KMS-11 (cell line): ENCODE data around the gene C4BPB.

ENCODE experiments used
- H2AFZ ChIP-seq: fragments of 200-600 bp; sonication (generic); 2 replicates; pipeline ENCODE4 v1.6.1; 2016; ENCODE audit warnings: antibody characterized with exemption, mixed run types, low read depth
- H3K27ac ChIP-seq: fragments of 200-600 bp; sonication (generic); 2 replicates; pipeline ENCODE4 v1.6.1; 2016; ENCODE audit warnings: mild to moderate bottlenecking, mixed run types
- H3K27me3 ChIP-seq: fragments of 200-600 bp; sonication (generic); 2 replicates; pipeline ENCODE4 v1.6.1; 2017; ENCODE audit warnings: mild to moderate bottlenecking, low read depth, mixed run types, moderate library complexity; ENCODE audit not compliant: insufficient read depth
- H3K36me3 ChIP-seq: fragments of 200-600 bp; sonication (generic); 2 replicates; pipeline ENCODE4 v1.6.1; 2017; ENCODE audit warnings: mild to moderate bottlenecking, mixed run types; ENCODE audit not compliant: insufficient read depth
- H3K4me1 ChIP-seq: fragments of 200-600 bp; sonication (generic); 2 replicates; pipeline ENCODE4 v1.6.1; 2016; ENCODE audit warnings: mild to moderate bottlenecking, low read depth, mixed run types; ENCODE audit not compliant: poor library complexity, severe bottlenecking
- H3K4me2 ChIP-seq: fragments of 200-600 bp; sonication (generic); 2 replicates; pipeline ENCODE4 v1.7.0; 2016; ENCODE audit warnings: mild to moderate bottlenecking, mixed run types
- H3K4me3 ChIP-seq: fragments of 200-600 bp; sonication (generic); IDR thresholded peaks from 2 replicates; pipeline ENCODE4 v1.6.1; 2017; ENCODE audit warnings: low read depth, low read length, mixed read lengths; ENCODE audit not compliant: insufficient read depth
- H3K79me2 ChIP-seq: fragments of 200-600 bp; sonication (generic); 2 replicates; pipeline ENCODE4 v1.6.1; 2016; ENCODE audit warnings: low read depth, mixed run types; ENCODE audit not compliant: insufficient read depth
- H3K9ac ChIP-seq: fragments of 200-600 bp; sonication (generic); 2 replicates; pipeline ENCODE4 v1.6.1; 2016; ENCODE audit warnings: mild to moderate bottlenecking, mixed run types
- H4K20me1 ChIP-seq: fragments of 200-600 bp; sonication (generic); 2 replicates; pipeline ENCODE4 v1.6.1; 2016; ENCODE audit warnings: mild to moderate bottlenecking, mixed run types; ENCODE audit not compliant: insufficient read depth
- CTCF ChIP-seq: fragments of 200-600 bp; sonication (generic); conservative IDR thresholded peaks from 2 replicates; pipeline ENCODE4 v1.6.1; 2017; ENCODE audit warnings: low read depth, mild to moderate bottlenecking, antibody characterized with exemption, low read length, moderate library complexity, mixed read lengths

C4BPB gene

DNA sequence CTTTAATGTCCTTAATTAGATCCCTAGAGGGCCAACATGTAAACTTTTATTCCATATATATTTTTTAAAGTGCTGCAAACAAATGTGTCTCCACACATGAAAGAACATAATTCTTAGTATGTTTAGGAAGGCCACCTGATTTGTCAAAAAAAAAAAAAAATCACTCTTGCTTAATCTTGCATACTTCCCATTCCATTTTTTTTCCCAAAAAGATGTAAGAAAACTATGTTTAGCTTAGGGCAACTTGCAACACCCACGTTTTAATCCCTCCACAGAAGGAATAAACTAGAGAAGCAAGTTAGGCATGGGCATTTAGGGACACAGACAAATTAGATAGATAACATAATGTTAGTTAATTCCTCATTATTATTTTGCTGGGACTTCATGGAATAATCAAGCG, 43.2 kb upstream of the C4BPB start:
- peaks cover 21% of the 10 kb centered on the region for H3K79me2 ChIP-seq

DNA sequence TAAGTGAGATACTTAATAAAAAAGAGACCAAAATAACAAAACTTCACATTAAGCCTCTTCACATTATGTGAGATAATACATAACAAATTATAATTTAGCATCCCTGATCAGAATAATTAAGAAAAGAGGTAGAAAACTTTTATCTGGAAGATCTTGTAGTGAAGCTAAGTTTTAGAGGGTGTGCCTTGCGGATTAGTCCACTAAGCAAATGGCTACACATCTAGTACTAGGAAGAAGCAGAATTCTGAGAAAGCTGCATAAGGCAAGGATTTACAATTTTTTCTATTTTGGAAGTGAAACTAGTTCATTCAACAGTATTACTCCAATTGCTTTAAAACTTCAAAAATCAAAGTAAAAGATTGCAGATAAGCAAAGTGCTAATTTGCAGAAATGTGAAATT, 41.2 kb upstream of the C4BPB start:
- H4K20me1 ChIP-seq, result no peaks in the 10 kb centered on the region
- no peak for TF ChIP-seq CTCF
- no peaks in the 10 kb centered on the region for H3K36me3 ChIP-seq
- no peak overlapping the region for H3K9ac ChIP-seq
- no peaks in the 10 kb centered on the region for H3K27me3 ChIP-seq
- no peak overlapping the region for H2AFZ ChIP-seq
- peaks cover 21% of the 10 kb centered on the region for H3K79me2 ChIP-seq
- no peak overlapping the region for H3K4me3 ChIP-seq
- peaks cover 23% of the 10 kb centered on the region for H3K4me1 ChIP-seq
- no peak overlapping the region for H3K4me2 ChIP-seq
- H3K27ac ChIP-seq, result no peak overlapping the region

More for the DNA sequence above, 43.2 kb upstream of the C4BPB start:
- Histone ChIP-seq H3K4me3 (no peak overlapping the region), H3K9ac (no peak overlapping the region), H4K20me1 (no peaks in the 10 kb centered on the region), H2AFZ (no peak overlapping the region), H3K4me2 (no peak overlapping the region), H3K27ac (no peak overlapping the region), H3K27me3 (no peaks in the 10 kb centered on the region), H3K4me1 (peaks cover 19% of the 10 kb centered on the region), H3K36me3 (no peaks in the 10 kb centered on the region)
- no peak for TF ChIP-seq CTCF

- H3K36me3 ChIP-seq, result no peaks in the 10 kb centered on the region
- TF ChIP-seq CTCF, result no peak
- peaks cover 24% of the 10 kb centered on the region for H3K4me1 ChIP-seq
- H4K20me1 ChIP-seq, result no peaks in the 10 kb centered on the region
- H3K4me2 ChIP-seq, result no peak overlapping the region
- H2AFZ ChIP-seq, result no peak overlapping the region
- no peaks in the 10 kb centered on the region for H3K27me3 ChIP-seq
- peaks cover 21% of the 10 kb centered on the region for H3K79me2 ChIP-seq
- H3K4me3 ChIP-seq, result no peak overlapping the region
- no peak overlapping the region for H3K27ac ChIP-seq
- H3K9ac ChIP-seq, result no peak overlapping the region
Observed at GRCh38 chr1:207048041-207048440, 40.6 kb upstream of the C4BPB start.

- Histone ChIP-seq H4K20me1 (no peaks in the 10 kb centered on the region), H3K9ac (no peak overlapping the region), H3K4me1 (peaks cover 27% of the 10 kb centered on the region), H3K79me2 (peaks cover 21% of the 10 kb centered on the region), H3K27me3 (no peaks in the 10 kb centered on the region), H3K4me2 (no peak overlapping the region; the same call in 1 of the 2 replicates), H3K27ac (no peak overlapping the region), H3K36me3 (no peaks in the 10 kb centered on the region), H3K4me3 (no peak overlapping the region), H2AFZ (no peak overlapping the region)
- TF ChIP-seq CTCF, result no peak
Observed at GRCh38 chr1:207049054-207049453, 39.6 kb upstream of the C4BPB start.

- Histone ChIP-seq H2AFZ (0 out of 2 replicates have a peak overlapping the region, but pooled peaks have one; percentile 90), H3K36me3 (no peaks in the 10 kb centered on the region), H3K4me1 (peaks cover 31% of the 10 kb centered on the region), H3K27ac (peak overlapping the region; percentile 45; the same call in 1 of the 2 replicates), H3K27me3 (no peaks in the 10 kb centered on the region), H3K79me2 (peaks cover 21% of the 10 kb centered on the region), H3K4me2 (peak overlapping the region; percentile 53), H4K20me1 (no peaks in the 10 kb centered on the region), H3K4me3 (no peak overlapping the region), H3K9ac (peak overlapping the region; percentile 75; the same call in 1 of the 2 replicates)
- TF ChIP-seq CTCF, result no peak
Observed at GRCh38 chr1:207049514-207049913, 39.1 kb upstream of the C4BPB start.
